NT2/D1 (cell line): Measurements from ENCODE around the gene ZNF862.

Experiments
- YY1 ChIP-seq: IDR thresholded peaks from 2 replicates; pipeline ENCODE4 v1.6.1; 2011; ENCODE audit not compliant: insufficient read length, insufficient read depth
- ZNF274 ChIP-seq: IDR thresholded peaks from 2 replicates; pipeline ENCODE4 v1.6.1; 2011; ENCODE audit warnings: mild to moderate bottlenecking, low read depth, low read length

DNA sequence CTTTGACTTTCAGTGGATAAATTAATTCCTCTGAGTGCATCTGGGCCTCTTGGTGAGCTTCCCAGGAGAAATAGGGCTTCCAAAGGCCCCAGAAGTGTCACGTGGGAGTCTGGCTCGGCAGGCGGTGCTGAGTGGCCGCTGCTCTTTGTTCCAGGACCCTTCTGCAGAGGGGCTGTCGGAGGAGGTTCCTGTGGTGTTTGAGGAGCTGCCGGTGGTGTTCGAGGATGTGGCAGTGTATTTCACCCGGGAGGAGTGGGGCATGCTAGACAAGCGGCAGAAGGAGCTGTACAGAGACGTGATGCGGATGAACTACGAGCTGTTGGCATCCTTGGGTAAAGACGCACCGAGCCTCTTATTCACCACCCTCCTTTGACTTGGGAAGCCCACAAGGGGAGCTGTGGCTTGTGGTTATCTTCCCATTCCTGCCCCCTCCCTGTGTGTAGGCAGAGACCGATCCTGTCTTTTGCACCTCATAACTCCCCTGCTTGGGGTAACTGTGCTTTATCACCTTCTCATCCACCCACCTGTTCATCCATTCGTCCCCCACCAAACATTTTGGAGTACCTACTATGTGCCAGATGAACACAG, 11.9 kb downstream of the ZNF862 start:
- TF ChIP-seq YY1, result no peak
- no peak for TF ChIP-seq ZNF274
